ENCODE data around the gene RUVBL2.

DNA sequence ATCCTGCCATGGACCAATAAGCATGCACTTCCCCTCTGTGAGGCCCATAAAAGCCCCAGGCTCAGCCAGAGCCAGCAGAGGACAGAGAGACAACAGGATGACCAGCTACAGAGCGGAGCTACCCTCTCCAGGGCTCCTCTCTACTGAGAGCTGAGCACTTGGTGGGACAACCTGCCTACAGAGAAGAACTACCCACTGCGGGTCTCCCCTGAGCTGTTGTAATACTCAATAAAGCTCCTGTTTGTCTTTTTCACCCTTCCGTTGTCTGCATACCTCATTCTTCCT lies 46.5 kb upstream of the RUVBL2 start:
- TF ChIP-seq CTCF (IDR thresholded peaks at IDR 0.05) (no peak), POLR2A (IDR thresholded peaks at IDR 0.05) (no peak), POLR2AphosphoS5 (IDR thresholded peaks at IDR 0.05) (no peak)
